Endodermal cell (in vitro differentiated cells): ENCODE data around the gene IL3. TPM values are rescaled to one million over a fixed set of nuclear protein-coding genes. Genes with fewer than 3 reads are reported as not detected.

Source experiments
- DNase-seq: peaks from one replicate; pipeline ENCODE4 v3.0.0-alpha.2; 2017
- H3K27ac ChIP-seq: 2 replicates; pipeline ENCODE4 v1.5.1; 2013; ENCODE audit warnings: mild to moderate bottlenecking, low read depth, low read length, moderate library complexity
- H3K27me3 ChIP-seq: 2 replicates; pipeline ENCODE4 v1.6.1; 2013; ENCODE audit warnings: mild to moderate bottlenecking, low read length, moderate library complexity; ENCODE audit not compliant: insufficient read depth, control insufficient read depth, poor library complexity, severe bottlenecking
- H3K36me3 ChIP-seq: 2 replicates; pipeline ENCODE4 v1.7.0; 2013; ENCODE audit warnings: mild to moderate bottlenecking, low read length, moderate library complexity; ENCODE audit not compliant: control insufficient read depth, insufficient read depth
- H3K4me1 ChIP-seq: one replicate; pipeline ENCODE4 v1.7.0; 2013; ENCODE audit warnings: low read length; ENCODE audit not compliant: control insufficient read depth, insufficient read depth
- H3K4me3 ChIP-seq: 2 replicates; pipeline ENCODE4 v1.5.1; 2013; ENCODE audit warnings: mild to moderate bottlenecking, low read length, moderate library complexity
- H3K9ac ChIP-seq: 2 replicates; pipeline ENCODE4 v1.6.1; 2013; ENCODE audit warnings: mild to moderate bottlenecking, low read length, moderate library complexity; ENCODE audit not compliant: poor library complexity, severe bottlenecking; ENCODE audit errors: extremely low read depth
- H3K9me3 ChIP-seq: 2 replicates; pipeline ENCODE4 v1.6.1; 2013; ENCODE audit warnings: mild to moderate bottlenecking, low read length, moderate library complexity; ENCODE audit not compliant: control insufficient read depth
- H3K27ac Mint-ChIP-seq: 2 replicates; pipeline ENCODE4 v1.8.0; 2020; ENCODE audit warnings: mixed read lengths
- H3K27me3 Mint-ChIP-seq: 2 replicates; pipeline ENCODE4 v1.8.0; 2021; ENCODE audit warnings: mild to moderate bottlenecking, mixed read lengths; ENCODE audit not compliant: insufficient read depth
- H3K36me3 Mint-ChIP-seq: 2 replicates; pipeline ENCODE4 v1.8.0; 2020; ENCODE audit warnings: low read depth, mixed read lengths
- H3K4me1 Mint-ChIP-seq: 2 replicates; pipeline ENCODE4 v1.8.0; 2020; ENCODE audit warnings: mixed read lengths
- H3K4me3 Mint-ChIP-seq: 2 replicates; pipeline ENCODE4 v1.8.0; 2020; ENCODE audit warnings: mild to moderate bottlenecking, moderate library complexity, mixed read lengths
- H3K9me3 Mint-ChIP-seq: 2 replicates; pipeline ENCODE4 v1.8.0; 2020; ENCODE audit warnings: mild to moderate bottlenecking, mixed read lengths
- WGBS, 2 experiments: methylation state at CpG; one replicate each; pipeline versions ENCODE4 v1.1.5 to v1.1.7; 2013; ENCODE audit warnings: missing lambda C conversion rate in 2 of 2, mixed read lengths in 1 of 2; ENCODE audit not compliant: insufficient coverage in 1 of 2, insufficient read length in 1 of 2; 5-methylcytosine and 5-hydroxymethylcytosine counted together
- total RNA-seq, 2 donors: library from RNA; stranded (reverse); fragmentation: NEBNext Ultra II Directional in 1 of 2; extraction: Animal tissue kit (Norgen Biotek cat#: 25700) in 1 of 2; gene quantifications; 2 replicates in 1 of 2; 3 replicates in 1 of 2; pipeline ENCODE4 v1.2.1, GENCODE V29; 2021
- TF ChIP-seq, protein P1 (sequence below): fragments of 200-600 bp; sonication (generic); conservative IDR thresholded peaks from 2 replicates; pipeline ENCODE4 v1.5.0; 2021; ENCODE audit warnings: antibody characterized with exemption, mild to moderate bottlenecking

IL3 gene
- total RNA-seq, 2 donors from 2014 or later: not detected

- Histone ChIP-seq H3K27ac (no peak overlapping the region), H3K9ac (no peak overlapping the region), H3K4me3 (no peak overlapping the region), H3K4me1 (no peaks in the 10 kb centered on the region), H3K9me3 (no peaks in the 10 kb centered on the region), H3K27me3 (peaks cover 16% of the 10 kb centered on the region), H3K36me3 (no peaks in the 10 kb centered on the region)
- TF ChIP-seq, protein P1, sequence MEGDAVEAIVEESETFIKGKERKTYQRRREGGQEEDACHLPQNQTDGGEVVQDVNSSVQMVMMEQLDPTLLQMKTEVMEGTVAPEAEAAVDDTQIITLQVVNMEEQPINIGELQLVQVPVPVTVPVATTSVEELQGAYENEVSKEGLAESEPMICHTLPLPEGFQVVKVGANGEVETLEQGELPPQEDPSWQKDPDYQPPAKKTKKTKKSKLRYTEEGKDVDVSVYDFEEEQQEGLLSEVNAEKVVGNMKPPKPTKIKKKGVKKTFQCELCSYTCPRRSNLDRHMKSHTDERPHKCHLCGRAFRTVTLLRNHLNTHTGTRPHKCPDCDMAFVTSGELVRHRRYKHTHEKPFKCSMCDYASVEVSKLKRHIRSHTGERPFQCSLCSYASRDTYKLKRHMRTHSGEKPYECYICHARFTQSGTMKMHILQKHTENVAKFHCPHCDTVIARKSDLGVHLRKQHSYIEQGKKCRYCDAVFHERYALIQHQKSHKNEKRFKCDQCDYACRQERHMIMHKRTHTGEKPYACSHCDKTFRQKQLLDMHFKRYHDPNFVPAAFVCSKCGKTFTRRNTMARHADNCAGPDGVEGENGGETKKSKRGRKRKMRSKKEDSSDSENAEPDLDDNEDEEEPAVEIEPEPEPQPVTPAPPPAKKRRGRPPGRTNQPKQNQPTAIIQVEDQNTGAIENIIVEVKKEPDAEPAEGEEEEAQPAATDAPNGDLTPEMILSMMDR: no peak
- Mint-ChIP-seq H3K27me3 (peaks cover 2% of the 10 kb centered on the region), H3K4me3 (no peak overlapping the region), H3K9me3 (no peaks in the 10 kb centered on the region), H3K27ac (no peak overlapping the region), H3K4me1 (no peaks in the 10 kb centered on the region), H3K36me3 (no peaks in the 10 kb centered on the region)
- no peak for DNase-seq
- 96% methylated on average over 1 of the region's 1 CpG; no CpG with 5 or more reads in 1 of the 2 experiments for WGBS, 2 experiments
Observed at GRCh38 chr5:132089363-132089762, 28.9 kb downstream of the IL3 start.

GRCh38 chr5:132090107-132090506 is 29.7 kb downstream of the IL3 start:
- Histone ChIP-seq H3K9me3 (no peaks in the 10 kb centered on the region), H3K27ac (no peak overlapping the region), H3K36me3 (no peaks in the 10 kb centered on the region), H3K4me1 (no peaks in the 10 kb centered on the region), H3K4me3 (no peak overlapping the region), H3K27me3 (peaks cover 16% of the 10 kb centered on the region), H3K9ac (no peak overlapping the region)
- Mint-ChIP-seq H3K27ac (no peak overlapping the region), H3K36me3 (no peaks in the 10 kb centered on the region), H3K9me3 (no peaks in the 10 kb centered on the region), H3K4me1 (no peaks in the 10 kb centered on the region), H3K27me3 (peaks cover 2% of the 10 kb centered on the region), H3K4me3 (no peak overlapping the region)
- TF ChIP-seq, protein P1: no peak
- DNase-seq: no peak

DNA sequence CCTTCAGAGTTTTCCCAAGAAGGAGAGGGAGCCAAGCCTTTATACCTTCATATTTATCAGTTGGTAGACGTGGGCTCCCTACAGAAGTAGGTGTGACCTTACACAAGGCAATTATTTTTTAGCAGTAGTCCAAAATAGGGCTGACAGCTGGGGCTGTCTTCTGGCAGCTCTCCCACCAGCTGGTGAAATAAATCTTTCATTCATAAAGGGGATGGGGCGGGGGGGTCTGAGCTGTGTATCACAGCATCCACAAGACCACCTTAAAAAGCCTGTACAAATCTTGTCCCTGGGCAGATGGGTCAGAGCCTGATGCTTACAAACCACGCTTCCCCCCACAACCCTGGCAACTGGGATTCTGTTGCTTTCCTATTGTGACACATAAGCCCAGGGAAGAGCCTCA is 32.8 kb downstream of the IL3 start:
- Mint-ChIP-seq H3K27ac (no peak overlapping the region), H3K4me1 (no peaks in the 10 kb centered on the region), H3K4me3 (no peak overlapping the region), H3K27me3 (peaks cover 2% of the 10 kb centered on the region), H3K9me3 (no peaks in the 10 kb centered on the region), H3K36me3 (no peaks in the 10 kb centered on the region)
- Histone ChIP-seq H3K27ac (no peak overlapping the region), H3K9me3 (no peaks in the 10 kb centered on the region), H3K36me3 (no peaks in the 10 kb centered on the region), H3K4me1 (no peaks in the 10 kb centered on the region), H3K27me3 (peaks cover 19% of the 10 kb centered on the region), H3K4me3 (no peak overlapping the region), H3K9ac (no peak overlapping the region)
- 68 to 90% methylated on average over 2 to 3 of the region's 3 CpGs for WGBS, 2 experiments
- TF ChIP-seq, protein P1: no peak
- DNase-seq: no peak
